Amygdala (tissue), 56 donors: ENCODE data around the gene PHKA1.
"Not testable (repeated sequence)": the region's sequence is repeated elsewhere in the genome, so short reads cannot be mapped to it uniquely, and the experiment has no call there.

ENCODE experiments used
- DNase-seq, 56 donors: peaks; one replicate each; lab custom pipeline; 2025; lab: John Stamatoyannopoulos, UW

Gene PHKA1

GRCh38 chrX:72576141-72576894 is 137.8 kb downstream of the PHKA1 start:
- no peak for DNase-seq

DNA sequence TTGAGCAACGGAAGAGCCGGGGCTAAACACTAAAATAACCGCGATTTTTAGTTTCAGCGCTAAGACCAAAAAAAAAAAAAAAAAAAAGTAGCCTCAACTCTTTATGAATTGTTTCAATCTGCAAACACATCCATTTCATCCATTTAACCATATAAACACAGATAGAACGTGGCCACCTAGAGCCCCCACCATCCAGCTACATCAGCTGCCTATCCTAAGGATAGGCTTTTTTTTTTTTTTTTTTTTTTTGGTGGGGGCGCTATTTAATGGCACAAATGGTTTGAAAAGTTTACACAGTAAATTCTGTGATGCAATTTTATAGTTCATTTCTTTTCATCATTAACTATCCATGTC is 141.0 kb downstream of the PHKA1 start:
- no peak for DNase-seq

DNA sequence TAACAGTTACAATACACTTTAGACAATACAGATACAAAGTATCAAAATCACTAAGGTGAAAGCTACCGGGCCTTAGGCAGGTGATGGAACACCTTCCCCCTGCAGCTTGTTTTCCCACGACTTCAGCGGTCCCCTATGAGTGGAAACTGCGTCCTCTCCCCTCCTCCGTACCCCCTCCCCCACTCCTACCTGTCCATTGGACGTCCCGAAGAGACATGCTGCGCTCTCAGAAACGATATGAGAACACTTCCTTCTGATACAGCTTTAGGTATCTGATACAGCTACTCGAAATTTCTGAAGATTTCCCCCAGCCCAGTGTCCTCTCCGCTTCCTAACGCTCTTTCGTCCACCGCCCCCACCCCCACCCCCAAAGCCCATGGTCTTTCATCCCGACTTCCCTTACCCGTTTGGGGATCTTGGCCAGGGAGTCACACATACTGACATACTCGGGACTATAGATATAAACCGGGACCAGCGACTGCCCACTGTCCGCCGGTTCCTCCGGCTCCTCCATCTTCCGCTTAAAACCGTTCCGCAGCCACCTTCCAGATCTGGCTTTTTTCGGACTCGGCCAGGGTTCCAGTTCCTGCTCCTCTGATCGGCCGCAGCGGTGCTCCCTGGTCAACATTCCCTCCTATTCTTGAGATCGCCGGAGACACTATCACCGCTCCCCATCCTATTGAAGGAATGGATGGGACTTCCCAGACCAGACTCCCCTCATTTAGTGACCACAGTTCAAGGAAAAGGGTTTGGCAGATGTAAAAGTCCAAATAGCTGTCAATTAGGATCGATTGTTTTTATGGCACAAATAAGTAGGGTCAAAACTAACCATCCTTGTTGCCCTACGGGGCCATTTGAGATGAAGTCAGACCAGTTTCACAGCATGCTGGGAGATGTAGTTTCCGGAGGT is 141.6 kb downstream of the PHKA1 start, which contains the start of gene HDAC8:
Gene HDAC8, minus strand, starts transcription at position 596 of the 910 bp plus-strand sequence. Its CDS starts 82 bp downstream, at position 514.
- DNase-seq, result peak in 55 of 56 donors; percentile 1 to 82 (median 39)

DNA sequence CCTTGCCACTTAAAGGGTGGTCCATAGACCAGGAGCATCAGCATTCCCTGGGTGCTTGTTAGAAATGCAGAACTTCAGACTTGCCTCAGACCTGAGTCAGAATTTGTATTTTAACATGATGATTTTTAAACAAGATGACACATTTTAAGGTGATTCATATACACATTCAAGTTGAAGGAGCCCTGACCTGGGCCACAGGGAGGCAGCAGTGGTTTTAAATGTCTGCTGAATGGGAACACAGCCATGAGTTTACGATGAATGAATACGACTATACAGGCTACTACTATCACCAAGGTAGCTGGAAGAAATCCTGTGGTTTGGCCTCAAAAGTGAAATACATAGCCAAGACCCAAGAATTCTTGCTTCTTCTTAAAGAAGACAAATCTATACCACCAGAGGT is 144.3 kb downstream of the PHKA1 start:
- no peak for DNase-seq

GRCh38 chrX:72568406-72569092 is 145.6 kb downstream of the PHKA1 start:
- DNase-seq, result no peak

- DNase-seq, result no peak
These were observed 147.7 kb downstream of the PHKA1 start for GRCh38 chrX:72566448-72566847.

DNA sequence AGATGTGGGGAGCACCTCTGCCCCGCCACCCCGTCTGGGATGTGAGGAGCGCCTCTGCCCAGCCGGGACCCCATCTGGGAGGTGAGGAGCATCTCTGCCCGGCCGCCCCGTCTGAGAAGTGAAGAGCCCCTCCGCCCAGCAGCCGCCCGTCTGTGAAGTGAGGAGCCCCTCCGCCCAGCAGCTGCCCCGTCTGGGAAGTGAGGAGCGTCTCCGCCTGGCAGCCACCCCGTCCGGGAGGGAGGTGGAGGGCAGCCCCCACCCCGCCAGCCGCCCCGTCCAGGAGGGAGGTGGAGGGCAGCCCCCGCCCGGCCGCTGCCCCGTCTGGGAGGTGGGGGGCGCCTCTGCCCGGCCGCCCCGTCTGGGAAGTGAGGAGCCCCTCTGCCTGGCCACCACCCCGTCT is 154.5 kb downstream of the PHKA1 start:
- not testable (repeated sequence) for DNase-seq

GRCh38 chrX:72554448-72555140 is 159.5 kb downstream of the PHKA1 start:
- DNase-seq, result no peak

- DNase-seq, result not testable (repeated sequence)
These were observed 161.7 kb downstream of the PHKA1 start for GRCh38 chrX:72552443-72552842.

GRCh38 chrX:72545990-72546389 is 168.1 kb downstream of the PHKA1 start:
- DNase-seq, result no peak

DNA sequence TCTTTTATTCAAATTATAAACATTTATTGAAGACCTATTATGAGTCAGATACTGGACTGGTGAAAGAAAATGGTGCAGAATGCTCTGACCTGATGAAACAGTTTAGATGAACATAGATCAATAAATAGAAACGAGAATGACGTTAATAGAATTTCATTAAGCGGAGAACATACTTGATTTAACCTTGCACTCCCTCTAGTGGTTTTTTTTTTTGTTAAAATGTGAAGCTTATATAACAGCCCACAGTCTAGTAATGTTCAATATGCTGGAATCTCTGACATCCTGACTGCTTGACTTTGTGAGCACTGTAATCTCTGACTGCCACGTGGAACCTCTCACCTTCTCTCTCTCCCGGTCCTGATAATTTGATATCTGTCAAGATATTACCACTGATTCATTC is 173.8 kb downstream of the PHKA1 start:
- no peak for DNase-seq

- DNase-seq, result no peak
These were observed 174.3 kb downstream of the PHKA1 start for GRCh38 chrX:72539822-72540221.

GRCh38 chrX:72536542-72536941 is 177.6 kb downstream of the PHKA1 start:
- no peak for DNase-seq

DNA sequence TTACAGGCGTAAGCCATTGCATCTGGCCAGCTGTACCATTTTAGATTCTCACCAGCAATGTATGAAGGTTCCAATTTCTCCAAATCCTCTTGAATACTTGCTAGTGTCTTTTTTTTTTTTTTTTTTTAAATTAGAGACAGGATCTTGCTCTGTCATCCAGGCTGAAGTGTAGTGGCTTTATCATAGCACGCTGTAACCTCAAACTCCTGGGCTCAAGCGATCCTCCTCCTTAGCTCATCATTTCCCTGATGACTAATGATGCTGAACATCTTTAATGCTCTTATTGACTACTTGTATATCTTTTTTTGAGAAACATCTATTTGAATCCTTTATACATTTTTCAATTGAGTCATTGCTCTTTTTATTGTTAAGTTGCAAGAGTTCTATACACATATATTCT is 181.7 kb downstream of the PHKA1 start:
- DNase-seq, result no peak
